ENCODE data around the gene SYT7.

DNA sequence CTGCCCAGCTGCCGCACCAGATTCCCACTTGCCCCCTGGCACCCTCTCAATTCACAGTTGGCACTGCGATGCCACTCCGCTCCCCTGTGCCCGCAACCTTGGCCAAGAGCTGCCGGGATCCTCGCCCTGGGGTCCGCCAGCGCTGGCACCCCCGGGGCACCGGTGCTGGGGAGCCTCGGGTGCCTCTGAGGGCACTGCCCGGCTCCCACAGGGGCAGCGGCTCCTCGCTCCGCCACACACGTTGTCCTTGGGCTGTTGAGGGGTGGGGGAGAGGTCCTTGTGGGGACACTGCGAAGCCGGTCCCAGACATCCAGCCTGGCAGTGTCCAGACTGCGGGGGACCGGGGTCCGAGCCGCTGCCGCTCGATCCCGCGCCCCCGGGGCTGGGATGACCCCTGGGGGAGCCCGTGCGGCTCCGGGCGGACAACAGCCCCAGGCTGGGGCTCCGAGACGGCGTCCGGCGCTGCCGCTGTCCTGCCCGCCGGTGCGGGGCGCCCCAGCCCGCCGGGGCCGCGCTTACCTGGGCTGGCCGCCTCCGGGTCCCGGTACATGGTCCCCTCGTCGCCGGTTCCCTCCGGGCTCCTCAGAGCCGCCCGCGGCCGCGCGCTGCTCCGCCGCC lies 496 bp downstream of the SYT7 start:
- TF ChIP-seq YY1 (IDR thresholded peaks at IDR 0.05; ENCODE audit: insufficient read depth, insufficient read length), result no peak
- TF ChIP-seq SUZ12 (IDR thresholded peaks at IDR 0.05; ENCODE audit: extremely low read depth, insufficient read depth, insufficient read length), result no peak
- TF ChIP-seq ZNF274 (IDR thresholded peaks at IDR 0.05; ENCODE audit: low read depth, low read length), result no peak
